Glomerular endothelial cell (primary cell): ENCODE data around the gene TRPV4. TPM values are rescaled to one million over a fixed set of nuclear protein-coding genes. Genes with fewer than 3 reads are reported as not detected.
"Not testable (repeated sequence)": the region's sequence is repeated elsewhere in the genome, so short reads cannot be mapped to it uniquely, and the experiment has no call there.

ENCODE experiments used
- DNase-seq: peaks from one replicate; pipeline ENCODE4 v3.0.0-alpha.2; 2011; ENCODE audit warnings: low read depth, low spot score; ENCODE audit errors: extremely low read depth
- total RNA-seq: library from RNA; depleted of rRNA; stranded (reverse); fragments of >200 nt; gene quantifications from 2 replicates; pipeline ENCODE4 v1.2.3, GENCODE V29; 2015

TRPV4 gene
- total RNA-seq, 1 donor from 2014 or later = 7.1 TPM

DNA sequence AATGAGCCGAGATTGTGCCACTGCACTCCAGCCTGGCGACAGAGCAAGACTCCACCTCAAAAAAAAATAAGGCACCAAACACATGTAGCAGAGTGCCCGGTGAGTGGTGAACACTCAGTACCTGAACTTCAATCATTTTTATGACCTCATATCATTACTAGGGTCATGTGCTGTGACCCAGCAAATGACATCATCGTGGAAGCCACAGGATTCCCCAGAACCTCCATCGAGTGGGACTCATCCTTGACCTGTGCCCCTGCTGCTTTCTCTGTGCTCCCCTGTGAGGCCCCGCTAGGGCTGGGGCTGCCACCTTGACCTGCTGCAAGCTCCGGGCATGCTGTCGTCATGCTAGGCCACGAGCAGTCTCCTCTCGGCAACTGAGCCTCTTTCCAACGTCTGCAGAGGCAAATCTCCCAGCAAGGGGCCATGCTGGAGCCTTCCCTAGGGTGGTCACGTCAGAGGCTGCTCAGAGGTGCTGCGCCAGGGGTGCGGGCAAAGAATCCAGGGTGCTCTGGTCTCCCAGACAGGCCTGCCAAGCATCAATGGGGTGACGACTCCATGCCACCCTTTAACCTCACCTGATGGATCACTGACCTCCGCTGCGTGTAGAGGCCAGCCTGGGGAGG, 28.6 kb upstream of the TRPV4 start:
- no peak for DNase-seq

DNA sequence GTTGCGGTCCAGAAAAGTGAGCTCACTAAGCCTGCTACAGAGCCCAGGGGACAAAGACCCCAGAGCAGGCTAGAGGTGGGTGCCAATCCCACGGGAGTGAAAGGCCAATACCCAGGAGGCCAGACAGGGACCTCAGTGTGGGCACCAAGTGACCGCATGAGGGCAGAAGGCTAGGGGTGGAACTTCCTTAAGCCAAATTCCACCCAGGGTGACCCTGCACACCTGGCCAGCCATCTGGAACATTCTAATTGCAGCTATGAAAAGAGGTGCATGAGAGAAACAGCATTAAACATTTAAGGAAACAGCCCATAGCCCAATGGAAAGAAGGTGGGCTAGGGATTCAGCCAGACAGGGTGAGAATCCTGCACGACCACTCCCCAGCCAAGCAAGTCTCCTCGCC, 27.8 kb upstream of the TRPV4 start:
- DNase-seq = no peak

DNA sequence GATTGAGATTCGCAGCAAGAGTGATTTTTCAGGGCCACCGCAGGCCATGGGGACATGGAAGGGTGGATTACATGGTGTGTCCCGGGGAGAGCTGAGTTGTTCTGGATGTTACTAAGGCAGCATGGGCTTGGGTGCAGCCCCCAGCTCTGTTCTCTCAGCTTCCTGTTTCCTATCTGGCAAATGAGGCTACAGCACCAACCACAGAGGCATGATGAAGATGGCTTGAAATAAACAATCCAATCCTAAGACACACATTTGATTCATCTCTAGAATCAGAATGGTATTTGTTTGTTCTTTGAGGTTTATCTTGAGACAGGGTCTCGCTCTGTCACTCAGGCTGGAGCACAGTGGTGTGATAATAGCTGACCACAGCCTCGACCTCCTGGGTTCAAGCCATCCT, 25.6 kb upstream of the TRPV4 start:
- no peak for DNase-seq

DNA sequence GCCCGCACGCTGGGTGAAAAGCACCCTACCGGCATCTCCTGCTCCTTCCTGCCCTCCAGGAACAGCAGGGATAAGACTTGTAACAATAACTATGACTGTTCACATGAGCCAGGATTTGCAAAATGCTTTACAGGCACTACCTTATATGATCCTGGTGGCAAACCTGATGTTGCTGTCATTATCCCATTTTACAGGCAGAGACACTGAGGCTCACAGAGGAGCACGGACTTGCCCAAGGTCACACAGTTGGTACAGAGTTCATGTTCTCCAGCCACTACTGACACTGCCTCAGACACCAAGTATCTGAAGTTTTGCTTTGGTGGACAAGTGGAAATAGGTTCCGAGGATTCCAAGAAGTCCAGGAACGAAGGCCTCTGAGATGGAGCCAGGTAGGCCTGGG, 24.5 kb upstream of the TRPV4 start:
- DNase-seq = no peak

DNA sequence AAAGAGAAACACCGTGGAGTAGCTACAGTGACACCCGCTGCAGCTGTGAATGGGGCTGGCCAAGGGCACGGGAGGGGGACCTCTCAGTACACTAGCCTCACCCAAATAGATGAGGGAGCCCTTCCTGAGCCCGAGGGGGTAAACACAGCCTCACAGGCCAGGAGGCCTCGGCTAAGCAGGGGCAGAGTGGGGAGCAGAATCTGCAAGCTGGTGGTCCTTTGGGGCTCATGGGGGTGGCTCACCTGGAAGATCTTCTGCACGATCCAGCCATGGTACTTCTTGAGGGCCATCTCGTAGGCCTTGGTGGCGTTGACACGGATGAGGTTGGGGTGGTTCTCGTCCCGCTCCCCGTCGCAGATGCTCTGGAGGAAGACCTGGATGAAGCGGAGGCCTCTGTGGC, 22.2 kb upstream of the TRPV4 start:
- DNase-seq = no peak

DNA sequence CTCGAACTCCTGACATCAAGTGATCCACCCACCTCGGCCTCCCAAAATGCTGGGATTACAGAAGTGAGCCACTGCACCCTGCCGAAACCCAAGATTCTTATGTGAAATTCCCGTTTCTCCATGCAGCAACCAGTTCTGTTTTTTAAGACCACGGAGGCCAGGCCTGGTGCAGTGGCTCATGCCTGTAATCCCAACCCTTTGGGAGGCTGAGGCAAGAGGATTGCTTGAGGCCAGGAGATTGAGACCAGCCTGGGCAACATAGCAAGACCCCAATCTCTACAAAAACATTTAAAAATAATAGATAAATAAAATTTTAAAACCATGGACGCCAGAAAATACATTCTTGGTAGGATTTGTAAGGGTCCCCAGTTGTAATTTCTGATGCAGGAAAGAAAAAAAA, 17.3 kb upstream of the TRPV4 start:
- not testable (repeated sequence) for DNase-seq

DNA sequence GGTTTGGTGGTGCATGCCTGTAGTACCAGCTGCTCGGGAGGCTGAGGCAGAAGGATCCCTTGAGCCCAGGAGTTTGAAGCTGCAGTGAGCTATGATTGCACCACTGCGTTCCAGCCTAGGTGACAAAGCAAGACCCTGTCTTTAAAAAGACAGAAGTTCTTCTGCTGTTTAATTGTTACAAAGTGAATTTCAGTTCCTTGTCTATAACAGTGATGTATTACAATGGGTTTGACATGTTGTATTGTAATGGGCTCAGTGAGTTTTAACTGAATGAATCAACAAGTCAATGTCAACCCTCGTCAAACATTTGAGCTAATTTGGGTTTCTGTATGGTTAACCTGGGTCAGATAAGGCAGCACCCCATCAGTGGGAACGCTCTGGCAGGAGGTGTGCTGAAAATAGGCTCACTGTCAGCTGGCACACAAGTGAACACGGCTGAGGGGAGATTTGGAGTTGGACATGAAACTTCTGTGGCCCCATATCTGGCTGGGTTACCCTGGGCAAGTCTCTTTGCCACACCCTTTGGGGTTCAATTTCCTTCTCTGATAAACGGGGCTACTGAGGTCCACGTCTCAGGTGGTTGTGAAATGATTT, 14.0 kb upstream of the TRPV4 start:
- no peak for DNase-seq

DNA sequence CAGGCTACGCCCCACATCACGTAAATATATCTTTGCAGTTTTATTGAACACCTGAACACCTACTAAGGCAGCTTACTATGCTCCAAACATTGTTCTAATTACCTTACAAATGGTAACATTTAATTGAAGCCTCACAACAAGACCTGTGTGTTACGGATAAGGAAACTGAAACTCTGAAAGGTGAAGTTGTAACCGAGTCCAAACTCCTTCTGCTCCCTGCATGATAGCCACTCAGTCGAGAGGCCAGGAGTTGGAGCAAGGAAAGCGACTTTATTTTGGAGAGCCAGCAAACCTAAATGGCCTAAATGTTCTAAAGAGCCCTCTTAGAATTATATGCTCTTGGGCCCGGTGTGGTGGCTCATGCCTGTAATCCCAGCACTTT, 12.6 kb upstream of the TRPV4 start:
- no peak for DNase-seq

DNA sequence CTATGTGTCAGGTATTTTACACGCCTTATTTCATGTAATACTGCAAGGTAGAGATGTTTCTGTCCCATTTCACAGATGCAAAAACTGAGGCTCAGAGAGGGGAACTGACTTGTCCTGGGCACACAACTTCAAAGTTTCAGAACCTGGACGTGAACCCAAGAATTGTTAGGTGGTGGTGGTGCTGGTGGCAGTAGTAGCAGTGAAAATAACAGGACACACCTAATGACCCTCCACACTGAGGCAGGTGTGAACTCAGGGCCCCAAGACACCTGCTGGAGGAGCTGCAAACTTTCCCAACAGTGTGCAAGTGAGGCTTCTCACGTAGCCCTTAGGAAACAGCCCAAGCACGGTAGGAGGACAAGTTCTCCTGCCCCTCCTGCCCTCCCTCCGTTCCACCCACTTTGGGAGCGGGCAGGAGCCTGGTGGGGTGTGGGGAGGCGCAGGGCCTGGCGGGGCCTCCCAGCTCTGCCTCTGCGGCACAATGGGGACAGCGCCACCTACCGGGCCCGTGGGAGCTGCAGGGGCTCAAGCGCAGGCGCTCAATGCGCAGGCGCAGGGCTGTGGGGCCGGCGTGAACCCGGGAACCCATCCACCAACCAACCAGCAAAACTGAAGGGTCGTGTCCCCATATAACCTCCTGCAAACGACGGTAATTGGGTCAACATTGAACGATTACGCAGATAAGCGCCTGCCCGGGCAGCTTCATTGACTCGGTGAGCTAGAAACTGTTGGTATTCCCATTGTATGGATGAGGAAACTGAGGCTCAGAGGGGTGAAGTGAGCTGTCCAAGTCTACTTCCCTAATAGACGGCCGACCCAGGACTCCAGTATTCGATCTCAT, 12.0 kb upstream of the TRPV4 start:
- DNase-seq = no peak

DNA sequence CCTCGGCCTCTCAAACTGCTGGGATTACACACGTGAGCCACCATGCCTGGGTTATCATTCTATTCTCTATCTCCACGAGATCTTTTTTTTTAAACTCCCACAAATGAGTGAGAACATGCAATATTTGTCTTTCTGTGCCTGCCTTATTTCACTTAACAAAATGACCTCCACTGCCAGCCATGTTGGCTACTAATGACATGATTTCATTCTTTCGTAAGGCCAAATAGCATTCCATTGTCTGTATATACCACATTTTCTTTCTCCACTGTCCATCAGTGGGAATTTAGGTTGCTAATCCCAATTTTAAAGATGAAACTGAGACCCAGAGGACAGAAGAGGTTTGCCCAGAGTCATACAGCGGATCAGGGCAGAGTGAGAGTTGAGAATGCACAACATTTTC, 10.9 kb upstream of the TRPV4 start:
- no peak for DNase-seq

DNA sequence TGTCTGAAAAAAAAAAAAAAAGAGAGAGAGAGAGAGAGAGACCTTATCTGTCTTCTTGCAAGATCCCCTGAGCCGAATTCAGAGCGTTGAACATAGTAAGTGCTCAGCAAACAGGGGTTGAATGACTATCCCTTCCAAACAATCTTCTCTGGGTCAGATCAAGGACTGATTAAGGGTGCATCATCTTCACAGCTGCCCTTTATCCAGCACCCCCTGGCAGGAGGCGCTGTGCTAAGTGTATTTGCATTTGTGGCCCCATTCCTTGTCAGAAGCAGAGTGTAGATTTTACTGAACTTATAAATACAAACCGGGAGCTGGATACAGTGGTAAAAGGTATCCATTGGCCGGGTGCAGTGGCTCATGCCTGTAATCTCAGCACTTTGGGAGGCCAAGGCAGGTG, 8.8 kb upstream of the TRPV4 start:
- DNase-seq = no peak

DNA sequence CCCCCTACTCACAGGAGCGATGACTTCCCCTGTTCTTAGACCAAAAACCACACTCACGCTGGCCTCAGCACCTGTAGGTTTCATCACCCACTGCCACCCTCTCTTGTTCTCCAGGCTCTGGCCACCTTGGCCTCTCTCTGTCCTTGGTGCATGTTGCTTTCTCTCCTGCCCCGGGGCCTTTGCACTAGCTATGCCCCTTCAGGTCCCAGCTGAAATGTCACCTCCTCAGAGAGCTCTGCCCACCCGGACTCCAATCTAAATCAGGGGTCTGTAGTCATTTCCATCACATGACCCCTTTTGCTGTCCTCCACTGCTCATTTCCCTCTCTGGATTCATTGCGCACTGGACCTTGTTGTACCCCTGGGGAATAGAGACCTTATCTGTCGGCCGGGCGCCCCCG, 8.2 kb upstream of the TRPV4 start:
- DNase-seq = no peak

DNA sequence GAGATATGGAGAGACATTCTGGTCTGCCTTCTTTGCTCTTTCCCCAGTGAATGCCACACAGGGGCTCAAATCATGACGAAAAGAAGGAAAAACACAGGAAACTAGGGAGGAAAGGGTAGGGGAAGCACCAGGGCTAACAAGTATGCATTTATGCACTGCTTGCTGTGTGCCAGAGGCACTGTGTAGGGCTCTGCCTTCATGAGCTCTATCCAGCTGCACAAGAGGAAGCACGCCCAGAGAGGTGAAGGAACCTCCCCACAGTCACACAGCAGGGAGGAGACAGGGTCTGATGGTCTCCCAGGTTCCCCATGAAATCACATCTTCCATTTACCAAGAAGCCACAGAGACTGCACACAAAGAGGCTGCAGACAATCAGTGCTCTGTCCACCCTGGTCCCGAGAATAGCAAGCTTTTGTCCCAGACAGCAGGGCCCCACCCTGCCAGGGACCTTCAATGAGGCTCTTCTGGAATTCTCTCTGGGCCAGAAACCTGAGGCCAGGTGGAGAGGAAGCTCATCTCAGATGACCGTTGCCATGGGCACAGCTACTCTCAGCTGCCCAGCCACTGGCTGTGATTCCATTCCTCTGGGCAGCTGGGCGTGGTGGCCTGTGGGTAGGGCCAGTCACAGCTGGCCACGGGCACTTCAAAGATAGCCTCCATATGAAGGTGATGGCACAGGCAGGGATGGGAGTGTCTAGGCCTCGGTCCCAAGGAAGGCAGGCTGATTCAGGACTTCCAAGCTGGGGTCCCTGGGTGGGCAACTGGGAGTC, 7.3 kb upstream of the TRPV4 start:
- DNase-seq = no peak

DNA sequence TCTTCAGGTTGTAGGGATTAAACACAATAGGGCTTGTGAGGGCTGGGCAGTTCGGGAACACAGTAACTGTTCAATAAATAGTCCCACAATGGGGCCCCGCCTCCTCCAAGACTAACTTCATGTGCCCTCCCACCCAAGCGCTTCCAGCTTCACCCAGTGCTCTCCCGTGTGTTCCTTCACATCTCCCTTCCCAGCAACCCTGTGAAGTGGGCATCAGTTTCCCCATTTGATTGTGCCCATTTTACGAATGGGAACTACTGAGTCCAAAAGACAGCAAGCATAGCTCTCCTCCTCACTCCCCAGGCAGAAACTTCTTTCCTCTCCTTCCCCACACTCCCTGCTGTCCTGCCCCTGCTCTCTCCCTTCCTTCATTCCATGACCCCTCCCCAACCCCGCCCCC, 6.2 kb upstream of the TRPV4 start:
- no peak for DNase-seq

DNA sequence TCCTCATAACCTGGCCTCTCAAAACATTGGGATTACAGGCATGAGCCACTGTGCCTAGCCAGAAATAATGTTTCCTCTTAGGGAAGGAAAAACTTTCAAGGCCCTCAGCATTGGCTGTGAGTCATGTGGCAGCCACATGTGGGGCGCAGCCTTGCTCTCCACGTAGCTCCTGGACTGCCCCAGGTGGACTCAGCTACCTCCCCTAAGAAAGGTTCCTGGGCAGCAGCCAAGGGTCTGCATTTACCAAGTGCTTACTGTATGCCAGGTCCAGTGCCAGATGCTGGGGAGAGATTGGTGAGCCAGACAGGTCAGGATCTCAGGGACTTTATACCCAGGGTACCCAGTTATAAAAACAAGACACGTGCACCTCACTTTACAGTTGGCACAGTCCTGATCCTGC, 3.7 kb upstream of the TRPV4 start:
- DNase-seq = no peak

DNA sequence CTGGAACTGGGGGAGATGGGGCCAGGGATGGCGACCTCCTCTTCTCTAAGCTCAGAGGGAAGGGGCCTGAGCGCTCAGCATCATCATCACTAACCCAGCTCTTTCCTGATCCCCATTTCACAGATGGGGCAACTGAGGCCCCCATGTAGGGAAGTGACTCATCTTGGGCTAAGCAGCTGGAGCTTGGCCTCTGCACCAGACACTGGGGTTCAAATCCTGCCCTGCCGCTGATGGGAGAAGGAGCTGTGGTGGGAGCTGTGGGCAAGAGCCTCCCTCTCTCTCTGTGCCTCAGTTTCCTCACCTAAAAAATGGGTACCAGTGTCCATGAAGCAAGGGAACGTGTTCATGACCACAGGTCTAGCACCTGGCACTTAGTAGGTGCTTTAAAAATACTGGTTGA, 2.6 kb upstream of the TRPV4 start:
- DNase-seq = no peak

DNA sequence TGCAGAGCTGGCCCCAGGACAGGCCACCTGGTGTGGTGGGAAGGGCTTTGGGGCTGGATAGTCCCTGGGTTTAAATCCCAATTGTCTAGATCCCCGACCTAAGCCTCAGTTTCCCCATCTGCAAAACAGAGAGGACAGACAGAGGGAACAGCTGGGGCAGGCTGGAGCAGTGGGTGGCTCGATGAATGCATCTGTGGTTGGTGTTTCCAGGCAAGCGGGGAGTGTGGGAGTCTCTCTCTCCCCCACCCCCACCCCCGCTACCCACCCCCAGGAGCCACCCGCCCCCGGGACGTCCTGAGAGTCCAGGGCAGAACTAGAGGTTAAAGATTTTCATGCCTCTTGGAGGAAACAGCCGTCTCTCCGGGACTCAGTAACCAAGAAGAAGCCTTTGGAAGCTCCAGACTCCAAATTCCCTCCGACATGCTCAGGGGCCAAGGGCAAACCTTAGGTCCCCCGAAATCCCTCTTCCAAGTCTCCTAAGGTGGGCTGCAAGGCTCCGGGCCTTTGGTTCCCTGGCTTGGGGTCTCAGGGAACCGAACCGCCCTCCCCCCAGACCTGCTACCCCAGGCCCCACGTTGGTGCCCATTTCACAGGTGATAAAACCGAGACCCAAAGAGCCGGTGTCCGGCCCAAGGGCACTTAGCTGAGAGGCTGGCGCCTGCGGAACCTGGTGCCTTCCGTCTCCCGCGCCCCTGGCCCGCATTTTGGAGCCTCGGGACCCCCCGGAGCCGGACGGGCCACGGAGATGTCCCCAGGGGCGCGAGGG, 474 bp downstream of the TRPV4 start:
- no peak for DNase-seq

DNA sequence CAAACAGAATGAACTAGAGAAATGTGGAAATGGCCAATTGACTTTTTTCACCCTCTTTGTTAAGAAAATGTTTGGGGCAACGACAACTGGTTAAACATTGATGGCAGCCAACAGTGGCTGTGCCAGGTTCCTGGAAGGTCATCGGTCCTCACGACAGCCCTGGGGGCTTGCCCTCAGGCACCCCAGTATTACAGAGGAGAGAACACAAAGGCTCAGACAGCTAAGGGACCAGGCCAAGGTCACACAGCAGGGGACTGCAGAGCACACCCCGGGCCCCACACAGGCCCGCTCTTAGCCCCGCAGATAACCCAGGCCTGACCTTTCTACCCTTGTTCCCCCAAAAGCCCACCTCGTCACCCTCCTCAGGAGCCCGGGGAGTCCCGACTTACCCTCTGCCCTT, 1.3 kb downstream of the TRPV4 start:
- DNase-seq = no peak

DNA sequence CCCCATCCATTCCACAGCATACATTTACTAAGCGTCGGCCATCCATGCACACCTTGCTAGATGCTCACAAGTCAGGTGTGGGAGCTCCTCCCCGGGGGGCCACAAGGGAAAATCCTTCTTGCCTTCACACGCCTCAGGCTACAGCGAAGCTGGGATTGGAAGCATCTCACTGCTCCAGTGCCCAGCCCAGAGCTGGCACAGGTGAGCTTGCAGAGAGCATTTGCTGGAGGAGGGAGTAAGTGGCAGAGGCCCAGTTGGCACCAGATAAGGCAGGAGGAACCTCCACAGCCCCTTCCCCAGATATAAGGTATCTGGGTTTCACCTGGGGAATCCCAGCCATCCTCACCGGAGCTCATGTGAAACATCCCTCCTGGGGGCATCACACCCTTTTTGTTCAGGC, 1.8 kb downstream of the TRPV4 start:
- DNase-seq = no peak

DNA sequence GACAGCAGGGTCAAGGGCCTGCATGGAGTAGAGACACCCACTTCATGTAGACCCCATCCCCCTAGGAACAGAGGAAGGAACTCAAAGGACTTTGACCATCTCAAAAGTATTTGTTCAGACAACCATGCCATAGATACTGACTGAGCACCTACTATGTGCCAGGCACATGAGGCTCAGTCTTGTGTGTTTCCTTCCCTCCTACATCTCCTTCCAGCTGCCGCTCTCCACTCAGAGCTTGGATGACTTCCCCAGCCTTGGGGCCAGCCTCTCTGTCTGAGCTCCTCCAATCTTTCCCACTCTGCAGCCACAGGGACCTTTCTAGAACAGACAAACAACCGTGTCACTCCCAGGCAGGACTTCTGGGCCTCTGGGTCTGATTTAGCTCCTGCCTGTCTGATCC, 2.5 kb downstream of the TRPV4 start:
- DNase-seq = no peak

DNA sequence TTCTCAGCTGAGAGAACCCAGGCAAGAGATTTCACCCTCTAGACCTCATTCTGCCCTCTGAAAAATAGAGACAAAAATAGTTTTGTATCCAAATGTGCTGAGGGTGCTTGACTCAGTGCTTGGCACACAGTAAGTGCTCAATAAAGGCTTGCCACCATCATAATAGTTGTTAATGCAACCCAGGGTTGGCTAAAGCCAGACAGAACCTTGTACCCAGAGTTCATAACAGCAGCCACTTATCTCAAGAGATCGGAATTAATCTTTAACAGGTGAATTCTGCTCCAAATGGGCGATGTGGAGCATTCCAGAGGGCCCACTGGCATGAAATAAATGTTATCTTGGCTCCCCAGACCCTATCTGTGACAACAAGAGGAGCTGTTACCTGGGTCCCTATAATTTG, 2.9 kb downstream of the TRPV4 start:
- no peak for DNase-seq
